DMS 273 treated with DMSO at 0.1 percent for 48 hours (cell line): ENCODE measurements around the gene FAM90A1.
"Not testable (repeated sequence)": the region's sequence is repeated elsewhere in the genome, so short reads cannot be mapped to it uniquely, and the experiment has no call there.

Source experiments
- DNase-seq: peaks from one replicate; lab custom pipeline; 2025; lab: John Stamatoyannopoulos, UW

The FAM90A1 gene

GRCh38 chr12:8172911-8173310, 54.5 kb downstream of the FAM90A1 start:
- not testable (repeated sequence) for DNase-seq
